ENCODE measurements around the gene CHTOP. TPM values are rescaled to one million over a fixed set of nuclear protein-coding genes. Genes with fewer than 3 reads are reported as not detected.

Gene CHTOP
- total RNA-seq, 4 donors from 2014 or later = 34.5 to 43.8 (median 37.6) TPM

DNA sequence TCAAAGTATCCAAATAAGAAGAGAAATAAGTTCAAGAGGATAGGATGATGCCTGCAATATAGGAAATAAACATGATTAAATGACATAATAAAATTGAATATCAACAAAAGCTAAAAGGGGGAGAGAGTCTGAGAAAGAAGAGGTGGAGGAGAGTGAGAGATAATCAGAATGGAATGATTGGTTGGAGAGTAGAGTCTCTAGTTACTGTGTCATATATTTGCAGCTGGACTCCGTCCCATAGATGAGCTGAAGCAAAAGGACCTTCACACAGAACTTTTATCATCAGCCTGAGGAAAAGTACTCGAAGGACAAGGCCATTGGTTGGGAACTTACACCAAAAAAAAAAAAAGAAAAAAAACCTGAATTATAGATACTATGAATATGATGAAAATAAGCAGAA, 45.4 kb upstream of the CHTOP start:
- Histone ChIP-seq H3K27ac (replicated peaks in 1 of 4) (no peak overlapping the region), H3K4me1 (peaks cover 0 to 3% (median 0%) of the 10 kb centered on the region in 4 donors), H3K36me3 (no peaks in the 10 kb centered on the region), H3K9me3 (no peaks in the 10 kb centered on the region), H3K4me3 (no peak overlapping the region), H3K27me3 (no peaks in the 10 kb centered on the region)
- WGBS = 84% methylated on average over 2 of the region's 2 CpGs
- DNase-seq (ENCODE audit: extremely low spot score) = no peak
- no peak for TF ChIP-seq EP300 (IDR thresholded peaks at IDR 0.05)
- TF ChIP-seq POLR2AphosphoS5 (IDR thresholded peaks at IDR 0.05) = no peak
- TF ChIP-seq POLR2A (IDR thresholded peaks at IDR 0.05; ENCODE audit: low read depth) = no peak
- TF ChIP-seq, protein P1, sequence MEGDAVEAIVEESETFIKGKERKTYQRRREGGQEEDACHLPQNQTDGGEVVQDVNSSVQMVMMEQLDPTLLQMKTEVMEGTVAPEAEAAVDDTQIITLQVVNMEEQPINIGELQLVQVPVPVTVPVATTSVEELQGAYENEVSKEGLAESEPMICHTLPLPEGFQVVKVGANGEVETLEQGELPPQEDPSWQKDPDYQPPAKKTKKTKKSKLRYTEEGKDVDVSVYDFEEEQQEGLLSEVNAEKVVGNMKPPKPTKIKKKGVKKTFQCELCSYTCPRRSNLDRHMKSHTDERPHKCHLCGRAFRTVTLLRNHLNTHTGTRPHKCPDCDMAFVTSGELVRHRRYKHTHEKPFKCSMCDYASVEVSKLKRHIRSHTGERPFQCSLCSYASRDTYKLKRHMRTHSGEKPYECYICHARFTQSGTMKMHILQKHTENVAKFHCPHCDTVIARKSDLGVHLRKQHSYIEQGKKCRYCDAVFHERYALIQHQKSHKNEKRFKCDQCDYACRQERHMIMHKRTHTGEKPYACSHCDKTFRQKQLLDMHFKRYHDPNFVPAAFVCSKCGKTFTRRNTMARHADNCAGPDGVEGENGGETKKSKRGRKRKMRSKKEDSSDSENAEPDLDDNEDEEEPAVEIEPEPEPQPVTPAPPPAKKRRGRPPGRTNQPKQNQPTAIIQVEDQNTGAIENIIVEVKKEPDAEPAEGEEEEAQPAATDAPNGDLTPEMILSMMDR (IDR thresholded peaks at IDR 0.05) = no peak
- intact Hi-C loops (cut with DNase I) = no loop called here

DNA sequence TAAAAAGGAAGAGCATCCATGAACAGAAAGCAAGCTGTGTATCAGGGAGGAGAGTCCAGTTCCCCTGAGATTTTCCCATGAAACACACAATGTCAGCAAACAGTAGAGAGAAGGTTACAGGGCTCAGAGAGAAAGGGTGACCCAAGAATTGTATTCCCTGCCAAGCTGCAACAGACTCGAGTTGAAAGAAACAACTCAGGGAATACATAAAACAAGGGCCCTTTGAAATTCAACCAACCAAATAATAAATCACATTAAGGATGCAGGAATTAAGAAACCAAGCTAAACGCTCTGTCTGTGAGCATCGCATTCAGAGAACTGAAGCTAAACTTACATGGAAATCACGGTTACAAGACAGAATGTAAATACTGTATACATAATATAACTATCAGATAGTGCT, 41.1 kb upstream of the CHTOP start:
- 67% methylated on average over 4 of the region's 4 CpGs for WGBS
- Histone ChIP-seq H3K27me3 (no peaks in the 10 kb centered on the region), H3K27ac (replicated peaks in 1 of 4) (no peak overlapping the region), H3K4me3 (no peak overlapping the region), H3K4me1 (no peaks in the 10 kb centered on the region), H3K9me3 (no peaks in the 10 kb centered on the region), H3K36me3 (no peaks in the 10 kb centered on the region)
- intact Hi-C loops (cut with DNase I) = no loop called here
- DNase-seq (ENCODE audit: extremely low spot score) = no peak
- TF ChIP-seq, protein P1 (IDR thresholded peaks at IDR 0.05) = no peak
- TF ChIP-seq POLR2AphosphoS5 (IDR thresholded peaks at IDR 0.05) (no peak), POLR2A (IDR thresholded peaks at IDR 0.05; ENCODE audit: low read depth) (no peak), EP300 (IDR thresholded peaks at IDR 0.05) (no peak)

DNA sequence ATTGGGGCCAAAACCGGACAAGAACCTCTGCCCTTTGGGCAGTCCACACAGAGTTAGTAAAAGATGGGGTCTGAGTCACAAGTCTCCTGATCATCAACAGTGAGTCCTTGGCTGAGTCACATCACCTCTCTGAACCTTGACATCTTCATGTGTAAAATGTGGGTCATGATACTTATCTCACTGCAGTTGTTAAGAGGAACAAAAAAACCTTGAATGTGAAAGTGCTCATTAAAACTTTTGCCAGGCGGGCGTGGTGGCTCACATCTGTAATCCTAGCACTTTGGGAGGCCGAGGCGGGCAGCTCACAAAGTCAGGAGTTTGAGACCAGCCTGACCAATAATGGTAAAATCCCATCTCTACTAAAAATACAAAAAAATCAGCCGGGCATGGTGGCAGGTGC, 36.7 kb upstream of the CHTOP start:
- Histone ChIP-seq H3K27ac (replicated peaks in 1 of 4) (no peak overlapping the region), H3K27me3 (no peaks in the 10 kb centered on the region), H3K4me3 (no peak overlapping the region), H3K36me3 (peaks cover 0 to 3% (median 0%) of the 10 kb centered on the region in 4 donors), H3K9me3 (no peaks in the 10 kb centered on the region), H3K4me1 (peaks cover 0 to 7% (median 3%) of the 10 kb centered on the region in 4 donors)
- intact Hi-C loops (cut with DNase I) = no loop called here
- WGBS = 94% methylated on average over 6 of the region's 6 CpGs
- DNase-seq (ENCODE audit: extremely low spot score) = no peak
- TF ChIP-seq POLR2AphosphoS5 (IDR thresholded peaks at IDR 0.05) = no peak
- TF ChIP-seq POLR2A (IDR thresholded peaks at IDR 0.05; ENCODE audit: low read depth) = no peak
- no peak for TF ChIP-seq EP300 (IDR thresholded peaks at IDR 0.05)
- TF ChIP-seq, protein P1 (IDR thresholded peaks at IDR 0.05) = no peak

DNA sequence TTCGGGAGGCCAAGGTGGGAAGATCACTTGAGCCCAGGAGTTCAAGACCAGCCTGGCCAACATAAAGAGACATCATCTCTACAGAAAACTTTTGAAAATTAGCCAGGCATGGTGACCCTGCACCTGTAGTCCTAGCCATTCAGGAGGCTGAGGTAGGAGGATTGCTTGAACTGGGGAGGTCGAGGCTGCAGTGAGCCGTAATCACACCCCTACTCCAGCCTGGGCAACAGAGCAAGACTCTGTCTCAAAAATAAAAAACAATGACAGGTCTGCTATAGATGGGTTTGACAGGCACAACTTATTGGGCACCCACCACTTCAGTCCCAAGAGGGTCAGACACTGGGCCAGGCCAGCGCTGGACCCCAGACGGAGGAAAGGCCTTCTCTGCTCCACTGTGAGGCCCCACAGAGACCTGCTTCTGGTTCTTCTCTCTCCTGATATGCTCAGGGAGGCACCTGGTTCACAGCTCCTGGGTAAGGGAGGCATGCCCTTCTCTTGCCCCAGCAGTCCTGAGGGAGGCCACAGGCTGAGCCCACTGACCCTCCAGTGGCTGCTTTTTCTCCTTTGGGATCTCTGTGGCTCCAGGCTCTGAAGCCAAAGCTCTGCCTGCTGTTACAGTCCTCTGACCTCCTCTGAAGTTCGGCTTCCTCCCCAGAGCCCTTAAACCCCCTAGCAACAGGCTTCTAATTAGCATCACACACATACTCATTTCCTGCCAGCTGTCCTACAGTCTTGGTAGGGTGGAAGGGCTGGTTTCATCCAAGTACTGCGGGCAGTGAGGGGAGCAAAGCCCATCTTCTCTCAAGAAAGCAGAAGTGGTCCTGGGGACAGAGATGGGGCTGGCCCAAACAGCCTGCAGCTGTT, 35.3 kb upstream of the CHTOP start:
- WGBS = 70% methylated on average over 7 of the region's 7 CpGs
- Histone ChIP-seq H3K4me3 (no peak overlapping the region), H3K36me3 (peaks cover 0 to 3% (median 0%) of the 10 kb centered on the region in 4 donors), H3K27me3 (no peaks in the 10 kb centered on the region), H3K27ac (replicated peaks in 1 of 4) (no peak overlapping the region), H3K4me1 (peaks cover 0 to 7% (median 3%) of the 10 kb centered on the region in 4 donors), H3K9me3 (no peaks in the 10 kb centered on the region)
- intact Hi-C loops (cut with DNase I) = no loop called here
- no peak for DNase-seq (ENCODE audit: extremely low spot score)
- TF ChIP-seq POLR2AphosphoS5 (IDR thresholded peaks at IDR 0.05) (peak in 1 of 2 donors; percentile 11), POLR2A (IDR thresholded peaks at IDR 0.05; ENCODE audit: low read depth) (no peak)

DNA sequence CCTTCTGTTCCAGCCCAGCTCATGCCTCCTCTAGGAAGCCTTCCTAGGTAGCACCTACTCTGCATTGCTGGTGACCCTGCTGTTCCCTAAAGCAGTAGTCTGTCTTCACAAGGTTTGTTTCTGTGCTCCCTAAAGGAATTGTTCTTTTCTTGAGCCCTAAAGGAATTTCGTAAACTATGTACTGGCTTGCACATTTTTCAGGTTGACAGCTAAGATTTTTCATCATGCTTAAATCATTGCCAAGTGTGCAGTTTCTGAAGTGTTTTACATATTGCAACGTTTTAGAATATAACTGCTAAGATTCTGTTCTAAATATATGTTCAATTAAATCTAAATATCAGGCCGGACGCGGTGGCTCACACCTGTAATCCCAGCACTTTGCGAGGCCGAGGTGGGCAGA, 34.0 kb upstream of the CHTOP start:
- no peak for DNase-seq (ENCODE audit: extremely low spot score)
- Histone ChIP-seq H3K27me3 (no peaks in the 10 kb centered on the region), H3K36me3 (peaks cover 0 to 4% (median 2%) of the 10 kb centered on the region in 4 donors), H3K27ac (replicated peaks in 1 of 4) (no peak overlapping the region), H3K4me3 (no peak overlapping the region), H3K9me3 (no peaks in the 10 kb centered on the region), H3K4me1 (peaks cover 0 to 7% (median 3%) of the 10 kb centered on the region in 4 donors)
- 84% methylated on average over 7 of the region's 7 CpGs for WGBS
- TF ChIP-seq POLR2A (IDR thresholded peaks at IDR 0.05; ENCODE audit: low read depth) (no peak), EP300 (IDR thresholded peaks at IDR 0.05) (no peak), POLR2AphosphoS5 (IDR thresholded peaks at IDR 0.05) (no peak)
- TF ChIP-seq, protein P1 (IDR thresholded peaks at IDR 0.05) = no peak
- intact Hi-C loops (cut with DNase I) = no loop called here

All from esophagus muscularis mucosa (tissue), 4 donors.